Stimulated activated CD4-positive, alpha-beta T cell treated with anti-CD3 and anti-CD28 coated beads, Interleukin-1b, Interleukin-23, amount 100 ng/mL, for 24 hours (primary cell): ENCODE data around the gene DNTT.
"Not testable (repeated sequence)": the region's sequence is repeated elsewhere in the genome, so short reads cannot be mapped to it uniquely, and the experiment has no call there.

ENCODE experiments used
- DNase-seq, 4 experiments: peaks; one replicate each; pipeline ENCODE4 v3.0.0-alpha.2; 2020; ENCODE audit warnings: low read depth in 4 of 4, low spot score in 1 of 4

The DNTT gene

DNA sequence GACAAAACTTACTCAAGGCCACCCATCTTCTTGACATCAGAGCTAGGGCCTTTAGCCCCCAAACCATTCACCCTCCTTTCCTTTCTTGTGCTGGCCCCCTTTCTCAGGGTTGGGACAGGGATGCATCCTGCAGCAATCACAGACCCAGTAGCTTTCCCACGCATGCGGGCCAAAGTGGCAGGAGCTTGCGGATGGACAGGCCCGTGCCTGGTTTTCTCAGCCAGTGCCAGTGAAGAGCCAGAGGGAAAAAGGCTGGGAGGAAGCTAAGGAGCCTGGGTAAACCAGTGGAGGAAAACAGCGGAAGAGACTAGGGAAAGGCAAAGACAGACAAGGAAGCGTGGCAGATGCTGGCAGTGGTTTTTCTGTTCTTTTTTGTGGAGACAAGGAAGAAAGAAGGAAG, 27.8 kb upstream of the DNTT start:
- no peak for DNase-seq

DNA sequence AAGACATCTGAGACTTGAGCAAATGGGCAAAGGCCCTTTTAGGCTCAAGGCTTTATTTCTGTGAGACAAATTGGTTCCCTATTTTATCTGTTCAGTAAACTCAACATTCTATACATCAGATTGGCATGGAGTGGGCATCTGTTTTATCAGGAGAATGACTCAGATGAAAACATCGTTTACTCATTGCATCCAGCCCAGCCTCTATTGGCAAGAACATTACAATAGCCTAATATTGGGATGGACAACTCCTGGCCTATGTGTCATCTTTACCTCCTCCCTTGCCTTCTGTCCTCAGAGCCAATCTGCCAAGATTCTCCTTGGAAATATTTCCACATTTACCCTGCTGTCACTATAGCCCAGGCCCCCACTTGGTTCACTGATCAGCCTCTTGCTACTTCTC, 27.4 kb upstream of the DNTT start:
- DNase-seq, result no peak

DNA sequence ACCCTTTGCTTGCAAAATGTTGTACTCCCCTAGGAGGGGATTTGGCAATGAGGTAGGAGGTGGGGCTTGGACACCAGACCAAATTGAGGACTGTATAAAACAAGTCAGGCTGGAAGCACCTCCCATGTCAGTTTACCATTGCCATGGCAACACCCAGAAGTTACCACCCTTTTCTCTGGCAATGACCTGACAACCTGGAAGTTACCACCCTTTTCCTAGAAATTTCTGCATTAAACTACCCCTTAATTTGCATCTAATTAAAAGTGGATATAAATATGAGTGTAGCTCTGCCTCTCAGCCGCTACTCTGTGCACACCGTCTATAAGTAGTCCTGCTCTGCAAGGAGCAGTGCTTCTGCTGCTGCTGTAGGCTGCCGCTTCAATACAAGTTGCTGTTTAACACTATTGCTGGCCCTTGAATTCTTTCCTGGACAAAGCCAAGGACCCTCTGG, 25.0 kb upstream of the DNTT start:
- DNase-seq, result no peak

DNA sequence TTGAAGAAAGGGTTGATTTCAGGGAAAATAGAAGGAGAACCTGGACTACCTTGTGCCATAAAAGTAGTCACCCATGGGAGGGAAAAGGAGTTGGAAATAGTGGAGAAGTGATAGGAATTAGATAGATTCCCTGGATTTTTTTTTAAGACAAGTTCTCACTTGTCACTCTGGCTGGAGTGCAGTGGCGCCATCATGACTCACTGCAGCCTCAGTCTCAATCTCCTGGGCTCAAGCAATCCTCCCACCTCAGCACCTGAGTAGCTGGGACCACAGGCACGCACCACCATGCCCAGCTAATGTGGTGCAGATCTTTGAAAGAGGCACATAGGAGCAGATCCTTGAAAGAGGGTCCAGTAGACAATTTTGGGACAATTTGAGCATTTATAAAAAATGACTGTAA, 23.4 kb upstream of the DNTT start:
- no peak for DNase-seq

DNA sequence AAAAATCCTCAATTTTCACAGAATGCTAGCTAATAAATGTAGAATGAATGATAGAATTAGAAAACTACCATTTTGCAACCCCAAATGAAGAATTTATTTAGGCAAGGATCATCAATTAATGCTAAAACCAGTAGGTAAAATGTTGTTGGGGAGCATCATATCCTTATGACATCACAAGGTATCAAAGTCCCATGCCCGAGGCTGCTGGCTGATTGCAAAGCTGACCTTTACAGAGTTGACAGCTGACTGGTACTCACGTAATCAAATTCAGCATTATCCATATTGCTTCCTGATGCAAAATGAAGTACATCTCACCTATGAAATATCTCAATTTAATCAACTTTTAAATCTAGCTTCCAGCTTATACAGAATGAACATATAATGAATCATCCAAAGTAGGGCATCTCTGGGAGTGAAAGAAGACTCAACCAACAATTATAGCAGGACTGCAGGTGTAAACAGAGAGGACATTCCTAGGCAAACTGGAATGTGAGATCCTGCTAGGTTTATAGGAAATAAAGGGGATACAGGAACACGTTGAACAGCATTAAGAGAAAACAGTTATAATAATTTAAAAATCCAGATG, 22.7 kb upstream of the DNTT start:
- no peak for DNase-seq

DNA sequence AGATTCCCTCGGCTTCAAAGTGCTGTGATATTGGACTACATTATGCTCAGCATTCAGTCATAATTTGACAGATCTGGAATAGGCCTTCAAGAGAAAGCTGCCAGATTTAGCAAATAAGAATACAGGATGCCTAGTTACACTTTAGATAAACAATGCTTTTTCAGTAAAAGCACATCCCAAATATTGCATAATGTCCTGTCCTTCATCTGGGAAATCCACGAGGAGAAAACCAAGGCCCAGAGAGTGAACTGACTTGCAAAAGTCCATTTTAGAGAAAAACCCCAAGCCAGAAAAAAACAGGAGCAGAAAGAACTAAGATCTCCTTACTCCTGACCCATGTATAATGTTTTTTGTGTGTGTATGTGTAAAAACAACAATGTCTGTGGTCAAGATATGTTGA, 20.9 kb upstream of the DNTT start:
- no peak for DNase-seq

DNA sequence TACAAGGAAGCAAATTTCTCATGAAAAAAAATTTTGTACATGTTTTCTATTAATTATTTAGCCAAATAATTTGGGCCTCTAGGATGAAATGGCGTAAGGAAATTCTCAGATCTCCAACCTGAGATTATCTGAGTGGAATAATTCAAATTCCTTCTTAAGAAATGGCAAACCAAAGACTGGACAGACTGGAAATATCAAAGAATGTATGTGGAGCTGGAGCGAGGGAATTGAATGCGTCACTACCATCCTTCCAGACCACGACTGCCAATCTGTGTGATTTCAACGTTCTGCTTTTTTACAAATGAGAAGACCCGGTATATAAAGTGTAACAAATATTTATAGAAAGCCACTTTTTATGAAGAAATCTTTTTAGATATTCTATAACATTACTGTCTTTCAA, 20.5 kb upstream of the DNTT start:
- DNase-seq, result no peak

DNA sequence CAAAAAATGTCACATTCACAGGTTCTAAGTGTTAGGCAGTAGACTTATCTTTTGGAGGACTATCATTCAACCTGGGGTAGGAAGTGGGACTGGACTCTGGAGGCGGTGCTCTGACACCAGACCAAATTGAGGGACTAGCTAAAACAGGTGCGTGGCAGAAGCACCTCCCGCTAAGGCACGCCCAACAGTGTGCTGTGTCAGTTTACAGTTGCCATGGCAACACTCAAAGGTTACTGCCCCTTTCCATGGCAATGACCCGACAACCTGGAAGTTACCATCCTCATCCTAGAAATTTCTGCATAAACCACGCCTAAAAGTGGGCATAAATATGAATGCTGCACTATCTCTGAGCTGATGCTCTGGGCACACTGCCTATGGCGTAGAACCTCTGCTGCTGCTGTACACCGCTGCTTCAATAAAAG, 18.9 kb upstream of the DNTT start:
- DNase-seq, result no peak

DNA sequence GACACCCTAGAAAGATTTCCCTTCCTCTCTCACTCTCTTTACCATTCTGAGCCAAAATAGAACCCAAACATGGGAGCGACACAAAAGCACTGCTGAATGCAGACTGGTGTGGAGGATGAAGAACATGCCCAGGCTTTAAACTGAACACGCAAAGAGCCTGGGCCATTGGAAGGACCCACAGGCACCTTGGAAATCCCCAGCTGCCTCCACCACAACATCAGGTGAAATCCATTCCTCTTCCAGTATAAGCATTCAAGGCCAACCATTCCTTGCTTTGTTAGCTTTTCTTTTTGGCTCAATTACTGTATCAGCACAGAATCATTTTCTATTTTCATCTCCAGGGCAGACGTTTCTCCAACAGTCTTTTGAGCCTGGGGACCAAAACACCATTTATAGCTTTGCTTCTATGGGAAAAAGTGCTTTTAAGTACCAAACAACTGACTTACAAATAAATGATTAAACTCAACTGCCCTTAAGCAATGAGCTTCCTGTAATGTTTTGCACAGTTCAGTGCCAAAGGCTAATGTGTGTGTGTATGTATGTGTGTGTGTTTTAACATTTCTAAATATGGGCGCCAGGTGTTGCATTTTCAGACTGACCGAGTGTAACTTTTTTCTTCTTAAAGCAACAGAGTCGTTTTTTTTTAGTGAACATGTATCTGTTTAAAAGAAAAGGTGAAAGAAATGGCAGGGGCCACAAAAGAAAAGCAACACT, 16.7 kb upstream of the DNTT start:
- DNase-seq, result no peak

DNA sequence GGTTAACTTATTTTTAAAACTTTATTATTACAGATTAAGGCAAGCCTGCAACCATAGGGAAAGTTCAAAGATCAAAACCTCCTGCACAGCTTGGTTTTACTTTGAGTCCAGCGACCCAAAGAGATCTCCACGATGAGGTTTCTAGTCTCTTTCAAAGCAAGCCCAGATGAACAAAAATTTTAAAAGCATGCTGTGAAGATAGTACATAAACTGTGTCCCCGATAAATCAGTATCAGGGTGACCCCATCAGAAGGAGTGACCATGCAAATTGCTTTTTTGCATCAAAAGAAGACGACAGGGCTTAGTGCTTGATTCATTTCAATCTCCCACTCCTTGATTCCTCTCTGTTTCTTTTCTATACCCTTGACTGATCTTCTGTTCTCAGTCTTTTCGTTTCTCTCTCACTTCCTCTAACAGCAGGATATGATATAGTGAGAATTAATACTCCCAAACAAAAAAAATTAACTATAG, 16.0 kb upstream of the DNTT start:
- no peak for DNase-seq

DNA sequence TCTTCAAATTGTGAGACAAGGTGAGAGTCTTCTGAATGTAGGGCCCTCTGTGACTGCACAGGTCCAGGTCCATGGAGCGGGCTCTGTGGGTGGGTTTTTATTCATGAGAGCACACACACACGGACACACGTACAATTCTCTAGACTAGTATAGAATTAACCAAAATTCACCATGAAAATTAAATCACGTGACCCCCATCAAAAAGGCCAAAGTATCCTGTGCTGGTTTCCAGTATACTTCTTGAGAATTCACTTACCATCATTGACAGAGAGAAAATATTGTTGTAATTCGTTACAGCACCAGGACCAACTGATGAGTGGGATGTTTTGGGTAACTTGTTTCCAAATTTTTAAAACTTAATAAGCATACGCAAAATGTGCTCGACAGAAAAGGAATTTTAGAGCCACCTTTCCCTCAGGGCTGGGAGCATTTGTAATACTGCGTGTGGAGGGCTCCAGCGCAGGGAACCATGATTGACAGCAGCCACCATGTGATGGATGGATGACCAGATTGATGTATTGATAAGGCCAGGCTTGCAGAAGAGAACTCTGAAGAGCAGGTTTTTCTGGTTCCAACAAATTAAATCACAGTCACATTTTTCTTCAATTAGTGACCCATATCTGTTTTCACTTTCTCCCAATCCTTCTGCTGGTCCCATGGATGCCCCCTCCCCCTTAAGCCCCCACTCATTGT, 14.9 kb upstream of the DNTT start:
- no peak for DNase-seq

DNA sequence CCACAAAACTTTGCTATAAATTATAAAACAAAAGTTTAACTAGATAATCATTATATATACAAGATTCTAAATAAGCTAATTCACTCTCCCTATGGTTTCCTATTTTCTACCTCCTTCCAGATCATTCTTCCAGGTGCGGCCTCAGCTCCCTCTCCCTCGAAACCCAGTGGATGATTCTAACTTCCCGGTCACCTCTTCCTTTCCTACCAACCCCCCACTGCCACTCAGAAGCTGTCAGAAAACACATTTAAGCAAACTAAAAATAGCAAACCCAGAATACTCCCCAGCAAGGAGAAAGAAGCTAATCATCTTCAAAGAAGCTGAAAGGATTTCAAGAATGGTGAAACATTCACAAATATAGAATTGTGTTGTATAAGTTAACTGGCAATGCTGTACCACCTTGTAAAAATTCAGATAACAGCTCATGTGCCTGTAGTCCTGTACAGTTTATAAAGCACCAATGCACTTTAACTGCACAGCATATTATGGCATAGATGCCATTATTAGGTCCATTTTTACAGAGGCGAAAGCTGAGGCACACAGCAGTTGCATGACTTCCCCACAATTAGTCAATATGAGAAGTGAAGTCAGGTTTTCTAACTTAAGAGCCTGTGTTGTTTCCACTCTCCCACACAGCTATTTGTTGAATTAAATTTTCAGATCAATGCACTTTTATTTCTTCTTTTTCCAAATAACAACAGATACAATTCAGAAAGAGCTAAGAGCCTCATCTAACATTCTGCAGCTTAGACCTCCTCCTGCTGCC, 13.7 kb upstream of the DNTT start:
- no peak for DNase-seq

DNA sequence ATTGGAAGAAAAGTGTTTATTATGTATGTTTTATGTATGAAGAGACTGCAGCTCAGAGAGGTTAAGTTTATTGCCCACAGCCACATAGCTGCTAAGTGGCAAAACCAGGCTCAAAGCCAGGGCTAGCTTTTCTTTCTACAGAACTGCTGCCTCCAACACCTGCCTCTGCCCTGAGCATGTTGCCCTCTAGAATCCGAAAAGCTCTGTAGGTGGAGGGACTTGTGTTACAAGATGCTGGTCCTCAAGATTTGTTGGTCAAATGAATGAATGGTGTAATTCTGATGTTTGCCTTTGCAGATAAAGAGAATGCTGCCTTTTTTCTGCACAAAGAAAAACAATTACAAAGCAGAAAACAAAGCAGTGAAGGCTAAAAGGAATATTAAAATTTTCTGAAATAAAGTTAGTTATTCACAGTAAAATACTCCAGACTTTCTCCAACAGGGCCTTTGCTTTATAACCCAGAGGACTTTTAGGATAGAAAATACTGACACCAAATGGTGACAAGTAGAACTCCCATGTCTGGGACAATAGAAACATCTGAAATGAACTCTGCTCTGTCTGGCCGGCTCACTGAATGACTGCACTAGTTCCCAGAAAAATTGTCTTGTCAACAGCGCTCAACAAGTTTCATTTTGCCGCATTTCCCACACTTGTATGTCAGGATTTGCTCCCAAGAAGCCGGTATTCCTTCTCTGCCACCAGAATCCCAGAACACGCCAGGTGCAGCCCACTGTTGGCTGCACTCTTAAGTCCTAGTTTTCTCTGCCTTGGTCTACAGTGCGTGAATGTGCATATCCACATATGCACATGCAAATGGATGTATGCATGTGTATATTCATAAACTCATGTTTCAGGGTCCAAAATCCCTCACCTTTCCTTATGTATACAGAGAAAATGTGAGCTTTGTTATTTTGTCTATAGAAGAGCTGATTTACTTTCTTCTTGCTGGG, 11.0 kb upstream of the DNTT start:
- no peak for DNase-seq

DNA sequence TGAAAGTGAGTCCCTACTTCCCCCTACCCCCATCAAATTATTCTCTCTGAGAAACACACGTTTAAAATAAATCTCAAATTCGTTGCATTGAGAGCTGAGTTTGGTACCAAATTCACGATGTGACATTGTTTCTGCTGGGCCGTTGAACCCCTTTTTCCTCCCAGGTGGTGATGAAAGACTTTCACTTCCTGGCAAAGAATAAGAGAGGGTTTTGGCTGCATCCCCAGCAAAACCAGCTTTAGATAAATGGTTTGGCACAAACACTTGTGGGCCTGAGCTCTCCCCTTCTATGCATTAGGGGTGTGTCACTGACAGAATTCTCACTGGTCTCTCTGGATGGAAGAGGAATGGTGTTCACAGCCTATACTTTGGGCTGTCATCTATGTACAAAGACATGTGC, 8.8 kb upstream of the DNTT start:
- DNase-seq, result no peak

DNA sequence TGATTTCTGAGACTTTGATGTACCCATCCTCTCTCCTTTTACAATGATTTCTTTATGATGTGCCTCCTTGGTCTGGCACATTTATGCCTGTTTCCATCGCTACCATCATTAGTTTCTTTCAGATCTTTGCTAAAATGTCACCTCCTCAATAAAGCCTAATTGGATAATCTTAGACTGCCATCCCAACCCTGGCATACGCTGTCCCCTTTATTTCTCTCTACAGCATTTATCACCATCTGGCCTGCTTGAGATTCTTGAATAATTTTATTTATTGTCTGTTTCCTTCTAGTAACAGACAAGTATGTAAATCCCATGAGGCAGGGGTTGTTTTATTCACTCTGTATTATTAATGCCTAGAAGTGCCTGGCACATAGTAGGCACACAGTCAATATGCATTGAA, 6.7 kb upstream of the DNTT start:
- no peak for DNase-seq

DNA sequence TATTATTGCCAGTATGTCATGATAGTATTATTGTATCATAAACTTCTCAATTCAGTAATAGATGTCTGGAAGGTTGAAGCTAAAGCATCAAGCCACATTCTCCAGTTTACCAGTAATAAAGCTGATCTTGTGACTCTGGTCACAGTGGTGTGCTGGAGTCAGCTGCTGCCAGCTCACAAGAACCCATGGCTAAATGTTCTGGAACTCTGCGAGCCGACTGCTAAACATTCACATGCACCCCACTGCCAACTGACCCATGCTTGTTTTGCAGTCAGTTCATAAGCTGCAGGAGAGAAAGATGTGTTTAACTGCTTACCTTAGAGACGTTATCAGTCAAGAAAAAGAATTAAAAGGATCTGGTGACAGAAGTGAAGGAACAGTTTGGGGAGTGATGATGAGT, 5.9 kb upstream of the DNTT start:
- DNase-seq, result no peak

DNA sequence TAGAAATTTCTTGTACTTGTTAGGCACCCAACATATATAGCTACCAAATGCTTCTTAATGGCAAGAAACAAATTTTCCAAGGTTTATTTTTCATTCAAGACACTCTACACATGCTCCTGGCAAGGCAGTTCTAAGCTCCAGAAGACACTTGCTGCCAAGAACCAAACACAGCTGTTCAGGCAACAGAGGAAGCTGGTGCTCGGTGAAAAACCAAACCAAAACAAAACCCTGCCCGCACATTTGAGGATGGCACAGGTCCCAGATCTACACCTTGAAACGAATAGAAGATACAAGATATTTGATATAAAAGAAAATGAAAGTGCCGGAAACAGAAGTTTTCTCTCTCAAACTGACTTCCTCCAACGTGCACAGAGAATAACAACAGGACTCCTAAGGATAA, 4.9 kb upstream of the DNTT start:
- no peak for DNase-seq

DNA sequence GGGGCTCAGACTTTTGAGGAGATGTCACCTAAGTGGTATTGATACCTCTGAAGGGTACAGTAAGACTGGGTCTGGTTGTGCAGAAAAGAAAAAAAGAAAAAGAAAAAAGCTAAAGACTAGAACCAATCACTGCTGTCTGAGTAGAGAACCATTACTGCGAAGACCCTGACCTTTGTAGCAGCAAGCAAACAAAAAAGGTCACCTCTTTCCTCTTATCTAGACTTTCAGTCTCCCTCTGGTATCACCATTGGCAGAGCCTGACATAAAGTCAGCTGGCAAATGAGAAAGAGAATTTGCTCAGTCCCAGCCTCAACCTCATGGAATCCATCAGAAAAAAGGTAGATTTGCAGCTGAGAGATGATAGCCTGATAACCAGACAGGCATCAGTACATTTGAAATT, 2.6 kb upstream of the DNTT start:
- DNase-seq, result no peak

DNA sequence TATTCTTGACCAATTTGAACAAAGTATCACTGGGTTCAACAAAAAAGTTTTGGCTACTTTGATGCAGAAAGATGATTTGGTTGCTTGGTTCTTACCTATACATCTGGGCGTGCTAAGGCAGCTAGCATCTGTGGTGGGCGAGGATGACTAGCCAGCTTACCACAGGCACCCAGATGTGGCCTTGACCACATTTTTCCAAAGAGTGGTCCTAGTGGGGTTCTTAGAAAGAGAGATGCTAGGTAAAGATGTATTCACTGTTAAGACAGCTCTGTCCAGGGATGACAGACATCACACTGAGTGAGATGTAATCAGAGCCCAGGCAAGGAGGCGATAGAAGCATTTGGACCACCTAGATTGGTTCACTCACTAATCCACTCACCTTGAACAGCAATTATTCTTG, 785 bp downstream of the DNTT start:
- DNase-seq, result no peak

DNA sequence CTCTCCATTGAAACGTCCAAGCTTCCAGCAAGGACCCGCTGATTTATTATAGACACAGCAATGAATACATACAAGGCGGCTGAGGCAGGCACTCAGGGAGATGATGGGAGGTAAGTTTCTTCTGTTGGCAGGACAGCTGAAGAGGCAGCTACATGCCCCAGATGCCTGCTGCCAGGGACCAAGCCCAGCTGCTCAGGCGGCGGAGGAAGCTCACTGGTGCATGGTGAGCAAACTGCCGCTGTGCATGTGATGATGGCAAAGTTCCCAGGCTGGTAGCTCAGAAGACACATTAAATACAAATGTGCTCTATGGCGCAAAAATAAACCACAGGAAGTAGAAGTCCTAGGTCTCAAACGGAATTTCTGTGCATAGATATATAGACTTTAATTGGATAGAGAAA, 2.3 kb downstream of the DNTT start:
- no peak for DNase-seq

DNA sequence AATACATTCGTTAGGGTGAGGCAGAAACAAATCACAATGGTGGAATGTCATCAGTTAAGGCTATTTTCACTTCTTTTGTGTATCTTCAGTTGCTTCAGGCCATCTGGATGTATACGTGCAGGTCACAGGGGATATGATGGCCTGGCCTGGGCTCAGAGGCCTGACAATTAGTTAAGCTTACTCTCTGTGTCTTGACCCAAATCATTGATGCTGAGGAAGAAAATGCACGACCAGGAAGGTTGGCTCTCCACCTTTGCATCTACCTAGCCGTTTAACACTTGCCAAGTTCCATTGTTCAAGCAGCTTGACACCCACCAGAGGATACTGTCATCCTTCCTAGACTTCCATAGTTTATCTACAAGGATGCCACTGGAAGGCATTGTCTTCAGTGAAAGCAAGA, 4.6 kb downstream of the DNTT start:
- DNase-seq, result not testable (repeated sequence)
